ENCODE data around the gene FHIP1B.

FHIP1B gene

DNA sequence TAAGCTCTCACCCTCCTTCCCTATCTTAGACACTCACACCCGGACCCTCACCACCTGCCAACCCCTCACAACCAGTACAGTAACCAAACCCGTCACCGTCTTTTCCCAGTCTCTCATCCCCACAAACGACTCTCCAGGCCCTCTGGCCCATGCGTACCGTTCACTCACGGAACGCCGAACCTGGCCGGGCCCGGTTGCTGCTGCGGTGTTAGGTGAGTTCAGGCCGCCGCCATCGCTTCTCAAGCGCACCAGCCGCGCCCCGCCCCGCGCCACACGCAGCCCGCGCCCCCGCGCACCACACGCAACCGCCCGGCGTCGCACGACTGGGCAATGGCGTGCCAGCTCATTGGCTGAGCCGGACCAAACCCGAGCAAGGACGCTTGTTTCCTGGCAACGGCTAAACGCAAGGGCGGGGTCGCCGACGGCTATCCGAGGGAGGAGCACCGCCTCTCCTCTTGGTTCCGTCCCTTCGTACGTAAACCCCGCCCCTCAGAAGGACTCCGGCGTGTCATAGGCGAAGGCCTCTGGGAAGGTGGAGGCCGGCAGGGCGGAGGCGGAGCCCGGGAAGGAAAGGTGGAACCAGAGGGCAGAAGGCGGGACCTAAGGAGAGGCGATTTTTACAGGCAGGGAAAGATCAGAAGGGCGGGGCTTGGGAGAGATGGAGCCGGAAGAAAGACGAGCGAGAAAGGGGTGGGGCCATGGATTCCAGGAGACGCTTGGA, at the start of gene FHIP1B:
Gene FHIP1B (minus strand): TSS at position 250 of the 721 bp plus-strand sequence. CDS start 10,120 bp downstream, outside the sequence.
- TF ChIP-seq GATA3 (IDR thresholded peaks at IDR 0.05; ENCODE audit: low read depth, low read length), result no peak
- no peak for TF ChIP-seq GATA2 (IDR thresholded peaks at IDR 0.05; ENCODE audit: low read depth, low read length)

DNA sequence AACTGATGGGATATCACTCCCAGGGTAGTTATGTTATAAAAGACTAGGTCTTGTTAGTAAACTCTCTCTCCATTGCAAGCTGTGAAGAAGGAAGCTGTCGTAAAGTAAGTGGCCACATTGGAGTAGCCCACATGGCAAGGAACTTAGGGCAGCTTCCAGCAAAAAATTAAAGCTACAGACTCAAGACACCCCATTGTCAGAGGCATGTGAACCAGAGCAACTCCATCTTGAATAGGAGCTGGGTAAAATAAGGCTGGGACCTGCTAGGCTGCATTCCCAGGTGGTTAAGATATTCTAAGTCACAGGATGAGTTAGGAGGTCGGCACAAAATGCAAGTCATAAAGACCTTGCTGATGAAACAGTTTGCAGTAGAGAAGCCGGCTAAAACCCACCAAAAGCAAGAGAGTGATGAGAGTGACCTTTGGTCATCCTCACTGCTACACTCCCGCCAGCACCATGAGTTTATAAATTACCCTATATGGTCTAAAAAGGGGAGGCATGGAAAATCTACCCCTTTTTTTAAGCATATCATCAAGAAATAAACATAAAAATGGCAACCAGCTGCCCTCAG, 49.1 kb upstream of the FHIP1B start:
- no peak for TF ChIP-seq GATA3 (IDR thresholded peaks at IDR 0.05; ENCODE audit: low read depth, low read length)
- no peak for TF ChIP-seq GATA2 (IDR thresholded peaks at IDR 0.05; ENCODE audit: low read depth, low read length)

DNA sequence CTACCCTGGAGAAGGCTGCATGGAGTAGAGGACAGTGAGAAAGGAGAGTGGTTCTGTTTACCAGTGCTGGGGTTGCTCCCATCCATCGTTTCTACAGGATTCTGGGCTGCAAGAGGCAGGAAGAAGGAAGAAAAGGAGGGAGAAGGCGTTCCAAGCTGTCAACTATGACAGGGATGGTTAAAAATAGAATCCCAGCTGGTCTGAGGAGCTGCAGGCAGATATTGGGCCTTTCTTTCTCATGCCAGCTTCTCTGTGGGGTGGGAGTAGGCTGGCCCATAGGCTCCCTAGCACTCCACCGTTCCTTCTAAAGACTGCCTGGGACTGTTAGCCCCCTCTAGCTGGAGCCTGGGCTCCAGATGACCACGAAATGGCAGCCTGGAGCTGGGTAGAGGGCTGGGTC, 38.8 kb upstream of the FHIP1B start:
- TF ChIP-seq GATA3 (IDR thresholded peaks at IDR 0.05; ENCODE audit: low read depth, low read length) (no peak), GATA2 (IDR thresholded peaks at IDR 0.05; ENCODE audit: low read depth, low read length) (no peak)

DNA sequence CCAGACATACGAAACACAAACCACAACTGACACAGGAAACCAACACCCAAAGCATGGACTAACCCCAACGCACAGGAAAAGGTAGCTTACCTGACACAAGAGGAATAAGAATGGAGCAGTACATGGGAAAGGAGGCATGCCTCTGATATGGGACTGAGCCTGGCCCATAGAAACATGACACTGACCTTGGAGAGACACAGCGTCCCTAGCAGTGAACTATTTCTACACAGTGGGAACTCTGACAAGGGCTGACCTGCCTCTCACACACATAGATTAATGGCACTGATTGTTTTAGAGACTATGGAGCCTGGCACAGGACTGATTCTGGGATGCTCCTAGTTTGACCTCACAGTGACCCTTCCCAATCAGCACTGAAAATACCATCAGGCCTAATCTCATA, 37.2 kb upstream of the FHIP1B start:
- TF ChIP-seq GATA3 (IDR thresholded peaks at IDR 0.05; ENCODE audit: low read depth, low read length), result no peak
- no peak for TF ChIP-seq GATA2 (IDR thresholded peaks at IDR 0.05; ENCODE audit: low read depth, low read length)

DNA sequence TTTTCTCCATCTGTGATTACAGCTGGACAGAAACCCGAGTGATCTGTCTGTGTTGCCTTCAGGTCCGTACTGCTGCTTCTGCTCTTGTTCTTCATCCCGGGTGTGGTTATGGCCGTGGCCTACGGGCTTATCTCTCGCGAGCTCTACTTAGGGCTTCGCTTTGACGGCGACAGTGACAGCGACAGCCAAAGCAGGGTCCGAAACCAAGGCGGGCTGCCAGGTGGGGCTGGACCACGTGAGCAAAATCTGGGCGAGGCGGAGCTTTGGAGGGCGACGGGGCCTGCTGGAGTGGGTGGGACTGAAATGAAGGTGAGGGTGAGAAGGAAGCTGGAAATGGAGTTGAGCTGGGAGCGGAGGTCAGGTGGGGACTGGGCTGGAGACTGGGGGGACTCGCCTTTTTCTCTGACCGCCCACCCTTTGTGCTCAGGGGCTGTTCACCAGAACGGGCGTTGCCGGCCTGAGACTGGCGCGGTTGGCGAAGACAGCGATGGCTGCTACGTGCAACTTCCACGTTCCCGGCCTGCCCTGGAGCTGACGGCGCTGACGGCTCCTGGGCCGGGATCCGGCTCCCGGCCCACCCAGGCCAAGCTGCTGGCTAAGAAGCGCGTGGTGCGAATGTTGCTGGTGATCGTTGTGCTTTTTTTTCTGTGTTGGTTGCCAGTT, 36.3 kb upstream of the FHIP1B start:
- TF ChIP-seq GATA3 (IDR thresholded peaks at IDR 0.05; ENCODE audit: low read depth, low read length), result no peak
- no peak for TF ChIP-seq GATA2 (IDR thresholded peaks at IDR 0.05; ENCODE audit: low read depth, low read length)

DNA sequence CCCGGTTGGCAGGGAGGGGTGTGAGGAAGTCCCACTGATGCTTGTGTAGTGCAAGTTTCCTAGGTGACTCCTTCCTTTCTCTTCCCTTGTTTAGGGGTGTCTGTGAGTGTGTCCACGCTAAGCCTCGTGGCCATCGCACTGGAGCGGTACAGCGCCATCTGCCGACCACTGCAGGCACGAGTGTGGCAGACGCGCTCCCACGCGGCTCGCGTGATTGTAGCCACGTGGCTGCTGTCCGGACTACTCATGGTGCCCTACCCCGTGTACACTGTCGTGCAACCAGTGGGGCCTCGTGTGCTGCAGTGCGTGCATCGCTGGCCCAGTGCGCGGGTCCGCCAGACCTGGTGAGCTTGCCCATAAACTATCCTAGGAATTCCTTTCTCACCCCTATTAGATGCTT, 35.6 kb upstream of the FHIP1B start:
- no peak for TF ChIP-seq GATA3 (IDR thresholded peaks at IDR 0.05; ENCODE audit: low read depth, low read length)
- no peak for TF ChIP-seq GATA2 (IDR thresholded peaks at IDR 0.05; ENCODE audit: low read depth, low read length)

DNA sequence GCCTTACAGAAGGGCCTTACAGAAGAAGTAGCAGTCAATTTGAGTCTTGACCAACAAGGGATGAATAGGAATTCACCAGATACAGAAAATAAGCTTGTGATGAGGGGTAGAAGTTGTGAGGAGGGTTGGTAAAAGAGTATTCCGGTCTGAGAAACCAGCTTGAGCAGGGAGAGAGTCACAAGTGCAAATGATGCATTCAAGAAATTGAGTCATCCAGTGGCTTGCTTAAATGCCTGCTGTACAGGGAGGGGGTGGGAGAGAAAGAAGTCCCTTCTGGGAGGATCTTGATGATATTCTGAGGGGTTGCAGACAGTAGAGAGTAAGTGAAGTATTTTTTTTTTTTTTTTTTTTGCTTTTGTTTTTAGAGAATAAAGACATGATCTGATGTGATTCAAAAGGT, 34.4 kb upstream of the FHIP1B start:
- TF ChIP-seq GATA2 (IDR thresholded peaks at IDR 0.05; ENCODE audit: low read depth, low read length) (no peak), GATA3 (IDR thresholded peaks at IDR 0.05; ENCODE audit: low read depth, low read length) (no peak)

DNA sequence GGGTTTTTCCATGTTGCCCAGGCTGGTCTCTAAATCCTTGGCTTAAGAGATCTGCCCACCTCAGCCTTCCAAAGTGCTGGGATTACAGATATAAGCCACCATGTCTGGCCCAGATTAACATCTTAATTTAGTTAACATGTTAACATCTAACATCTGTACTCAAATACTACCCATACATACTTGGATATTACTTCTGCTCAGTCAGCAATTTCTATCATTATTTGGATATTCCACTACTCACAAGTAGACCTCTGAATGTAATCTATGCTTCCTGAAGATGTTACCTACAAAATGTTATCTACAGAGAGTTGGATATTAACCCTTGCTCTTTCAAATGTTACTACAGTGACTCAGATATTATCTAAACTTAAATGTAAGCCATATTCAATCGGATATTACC, 29.2 kb upstream of the FHIP1B start:
- no peak for TF ChIP-seq GATA3 (IDR thresholded peaks at IDR 0.05; ENCODE audit: low read depth, low read length)
- no peak for TF ChIP-seq GATA2 (IDR thresholded peaks at IDR 0.05; ENCODE audit: low read depth, low read length)

DNA sequence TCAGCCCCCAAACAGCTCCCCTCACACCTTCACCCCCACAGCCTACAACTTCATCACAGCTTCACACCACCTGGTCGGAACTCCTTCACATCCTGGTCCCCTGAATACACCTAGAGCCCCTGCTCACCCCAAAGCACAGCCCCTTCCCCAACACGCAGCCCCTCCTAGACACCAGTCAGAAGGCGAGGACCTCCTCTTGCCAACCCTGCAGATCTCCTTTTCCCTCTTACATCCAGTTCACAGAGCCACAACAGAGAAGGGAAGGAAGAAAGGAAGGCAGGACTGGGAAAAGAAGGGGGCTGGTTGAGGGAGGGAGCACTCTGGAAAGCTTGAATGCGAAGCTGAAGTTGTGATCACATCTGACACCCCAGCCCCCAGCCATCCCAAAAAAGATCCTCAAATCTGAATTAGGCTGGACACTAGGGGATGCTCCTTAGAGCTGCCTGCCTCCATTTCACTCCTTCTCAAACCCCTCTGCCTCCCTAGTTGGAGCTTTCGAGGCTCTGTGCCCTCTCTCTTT, 25.8 kb upstream of the FHIP1B start:
- TF ChIP-seq GATA3 (IDR thresholded peaks at IDR 0.05; ENCODE audit: low read depth, low read length) (no peak), GATA2 (IDR thresholded peaks at IDR 0.05; ENCODE audit: low read depth, low read length) (no peak)

DNA sequence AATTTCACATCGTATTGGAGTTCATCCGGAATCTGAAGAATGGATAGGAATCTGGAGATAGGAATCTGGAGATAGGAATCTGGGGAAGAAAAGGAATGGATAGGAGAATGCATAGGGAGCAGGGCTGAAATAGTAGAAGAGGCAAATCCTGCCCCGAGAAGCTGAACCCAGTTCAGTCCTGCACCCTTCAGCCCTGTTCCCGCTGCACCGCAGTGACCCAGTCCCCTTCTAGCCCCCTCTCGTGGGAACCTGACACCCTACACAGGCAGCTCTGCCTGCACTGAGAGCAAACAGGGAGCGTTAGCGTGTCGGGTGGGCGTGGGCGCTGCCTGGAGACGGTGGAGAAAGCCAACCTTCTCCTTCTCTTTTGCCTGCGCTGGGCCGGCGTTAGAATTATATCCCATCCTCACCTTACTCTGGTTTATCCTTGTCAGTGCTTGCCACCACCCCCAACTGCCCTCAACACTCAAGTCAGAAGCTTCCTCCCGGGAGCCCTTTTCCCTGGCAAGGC, 24.2 kb upstream of the FHIP1B start:
- TF ChIP-seq GATA2 (IDR thresholded peaks at IDR 0.05; ENCODE audit: low read depth, low read length) (no peak), GATA3 (IDR thresholded peaks at IDR 0.05; ENCODE audit: low read depth, low read length) (no peak)

DNA sequence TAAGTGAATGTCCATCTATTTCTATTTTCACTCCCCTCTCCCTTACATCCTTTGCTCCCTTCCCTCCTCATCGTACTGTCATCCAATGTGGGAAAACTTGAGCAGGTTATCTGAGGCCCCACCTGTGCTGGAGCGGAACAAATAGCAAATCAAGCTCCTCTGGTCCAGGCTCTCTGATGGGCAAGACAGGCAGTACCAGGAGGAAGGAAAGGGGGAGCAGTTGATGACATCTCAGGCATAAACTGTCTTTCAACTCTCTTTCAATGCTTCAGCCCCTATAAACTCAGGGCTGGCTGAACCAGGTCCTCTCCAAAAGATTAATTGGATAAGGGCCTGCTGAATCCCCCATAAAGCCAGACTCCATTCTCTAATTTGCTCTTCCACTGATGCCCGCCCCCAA, 23.7 kb upstream of the FHIP1B start:
- no peak for TF ChIP-seq GATA3 (IDR thresholded peaks at IDR 0.05; ENCODE audit: low read depth, low read length)
- TF ChIP-seq GATA2 (IDR thresholded peaks at IDR 0.05; ENCODE audit: low read depth, low read length), result no peak

DNA sequence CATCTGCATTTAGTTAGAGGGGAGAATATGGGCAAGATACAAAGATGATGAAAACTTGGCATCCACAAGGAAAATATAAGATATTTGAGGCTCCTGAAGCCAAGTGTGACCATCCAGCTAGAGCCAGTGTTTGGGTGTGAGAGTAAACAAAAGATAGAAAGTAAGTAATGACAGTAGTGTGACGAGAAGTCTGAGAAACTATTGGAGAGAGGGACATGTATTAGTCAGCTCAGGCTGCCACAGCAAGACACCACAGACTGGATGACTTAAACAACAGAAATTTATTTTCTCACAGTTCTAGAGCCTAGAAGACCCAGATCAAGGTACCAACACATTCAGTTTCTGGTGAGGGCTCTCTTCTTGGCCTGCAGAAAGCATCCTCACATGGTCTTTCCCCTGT, 18.8 kb upstream of the FHIP1B start:
- TF ChIP-seq GATA2 (IDR thresholded peaks at IDR 0.05; ENCODE audit: low read depth, low read length), result no peak
- no peak for TF ChIP-seq GATA3 (IDR thresholded peaks at IDR 0.05; ENCODE audit: low read depth, low read length)

DNA sequence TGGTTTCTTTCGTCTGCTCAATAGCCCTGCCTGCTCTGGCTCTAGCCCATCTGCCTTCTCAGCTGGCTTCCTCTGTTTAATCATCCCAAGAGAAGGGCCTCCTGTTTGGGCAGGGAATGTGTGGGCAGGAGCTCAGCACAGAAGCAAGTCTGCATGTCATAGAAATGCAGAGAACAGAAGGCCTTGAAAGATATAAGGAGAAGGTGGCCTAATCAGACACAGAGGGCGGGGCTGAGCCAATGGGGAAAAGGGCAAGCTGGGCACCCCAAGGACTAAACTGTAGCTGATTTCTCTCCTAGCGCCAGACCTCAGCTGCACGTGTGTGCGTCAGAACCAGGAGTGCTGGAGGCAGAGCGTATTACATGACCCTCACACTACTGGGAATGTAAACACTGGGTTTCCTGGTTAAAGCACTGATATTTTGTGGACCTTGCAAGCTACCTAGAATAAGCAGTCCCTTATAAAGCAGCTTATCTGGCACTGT, 17.6 kb upstream of the FHIP1B start:
- no peak for TF ChIP-seq GATA2 (IDR thresholded peaks at IDR 0.05; ENCODE audit: low read depth, low read length)
- TF ChIP-seq GATA3 (IDR thresholded peaks at IDR 0.05; ENCODE audit: low read depth, low read length), result no peak

DNA sequence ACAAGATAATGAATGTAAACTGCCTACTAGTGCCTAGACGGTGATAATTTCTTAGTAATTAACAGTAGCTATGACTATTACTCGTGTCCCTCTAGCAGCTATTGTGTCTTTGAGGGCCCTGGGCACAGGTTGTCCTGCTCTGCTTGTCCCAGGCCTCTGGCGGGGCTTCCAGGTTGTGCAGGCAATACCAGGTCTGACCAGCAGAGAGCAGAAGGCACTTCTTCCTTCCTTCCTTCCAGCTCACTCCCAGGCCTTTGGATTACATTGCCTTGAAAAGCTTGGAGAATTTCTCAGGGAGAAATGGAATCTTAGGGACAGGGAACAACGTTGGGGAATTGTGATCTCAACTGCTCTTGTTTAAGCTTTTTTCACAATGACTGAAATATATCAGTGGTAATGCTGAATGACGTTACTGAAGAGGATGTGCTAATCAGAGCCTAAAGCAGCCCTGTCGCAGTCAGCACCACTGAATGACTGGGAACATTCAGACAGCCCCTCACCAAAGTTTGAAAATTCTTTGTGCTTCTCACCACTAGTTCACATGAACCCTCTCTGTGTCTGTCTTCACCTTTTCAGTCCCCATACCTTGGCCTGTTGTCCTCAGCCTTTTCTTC, 16.8 kb upstream of the FHIP1B start:
- TF ChIP-seq GATA2 (IDR thresholded peaks at IDR 0.05; ENCODE audit: low read depth, low read length), result no peak

Measured in SH-SY5Y (cell line).